GM10266 (cell line): ENCODE measurements around the gene ACOT9.
"Not testable (repeated sequence)": the region's sequence is repeated elsewhere in the genome, so short reads cannot be mapped to it uniquely, and the experiment has no call there.

Source experiments
- DNase-seq: peaks from one replicate; pipeline ENCODE4 v3.0.0; 2012; ENCODE audit errors: extremely low spot score
- CTCF ChIP-seq: IDR thresholded peaks from 2 replicates; pipeline ENCODE4 v1.5.1; 2012; ENCODE audit warnings: mild to moderate bottlenecking, low read depth; ENCODE audit not compliant: control insufficient read depth, insufficient read depth; ENCODE audit errors: missing control alignments

ACOT9 gene

GRCh38 chrX:23694606-23695005 is 48.5 kb downstream of the ACOT9 start:
- DNase-seq, result peak; percentile 23
- TF ChIP-seq CTCF, result peak; percentile 62

- DNase-seq, result no peak
- TF ChIP-seq CTCF, result no peak
Observed at GRCh38 chrX:23692166-23692565, 50.9 kb downstream of the ACOT9 start.

- DNase-seq, result not testable (repeated sequence)
Observed at GRCh38 chrX:23676486-23676885, 66.6 kb downstream of the ACOT9 start.

GRCh38 chrX:23673108-23673507 is 70.0 kb downstream of the ACOT9 start:
- no peak for DNase-seq
- no peak for TF ChIP-seq CTCF

- DNase-seq, result no peak
- TF ChIP-seq CTCF, result no peak
Observed at GRCh38 chrX:23670528-23670927, 72.5 kb downstream of the ACOT9 start.

GRCh38 chrX:23668335-23668734 is 74.7 kb downstream of the ACOT9 start:
- no peak for TF ChIP-seq CTCF
- DNase-seq, result no peak

- peak; percentile 86 for DNase-seq
- peak; percentile 20 for TF ChIP-seq CTCF
Observed at GRCh38 chrX:23667239-23668177, 75.6 kb downstream of the ACOT9 start, which contains the start of gene PRDX4. TSS of gene PRDX4 (plus strand) at chrX:23667493. CDS start at chrX:23667571, 78 bp downstream.
